ENCODE data around the gene SLC44A3. TPM values are rescaled to one million over a fixed set of nuclear protein-coding genes. Genes with fewer than 3 reads are reported as not detected.

Gene SLC44A3
- total RNA-seq, 1 experiment from 2014 or later, result 16.9 TPM

DNA sequence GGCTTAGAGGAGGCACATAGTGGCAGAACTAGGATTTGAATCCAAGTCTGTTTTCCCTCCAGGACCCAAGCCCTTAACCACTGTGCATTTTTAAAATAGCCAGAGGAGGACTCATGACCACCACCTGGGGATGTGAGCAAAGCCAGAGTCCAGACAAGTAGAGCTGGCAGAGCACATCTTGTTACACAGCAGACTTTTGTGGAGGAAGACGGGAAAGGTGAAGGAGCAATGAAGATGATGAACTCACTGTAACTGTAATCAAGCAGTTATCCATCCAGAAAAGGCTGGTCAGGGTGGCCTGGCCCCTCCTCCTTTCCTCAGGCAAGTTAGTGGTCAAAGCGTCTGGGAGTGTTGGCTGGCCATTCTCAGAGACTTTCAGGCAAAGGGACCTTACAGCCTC, 50.9 kb downstream of the SLC44A3 start:
- H3K27ac Mint-ChIP-seq (ENCODE audit: unreplicated experiment), result no peak overlapping the region
- H3K4me3 Mint-ChIP-seq (ENCODE audit: unreplicated experiment), result no peak overlapping the region
- no peaks in the 10 kb centered on the region for H3K27me3 Mint-ChIP-seq (ENCODE audit: insufficient read depth, unreplicated experiment)
- ChIA-PET CTCF (no interaction called here), POLR2A (no interaction called here)
- H3K4me1 Mint-ChIP-seq (ENCODE audit: low read depth, unreplicated experiment), result no peaks in the 10 kb centered on the region
- no peak for DNase-seq
- BruUV-seq (replicated peaks), result no TSS peak
- no peaks in the 10 kb centered on the region for H3K4me1 ChIP-seq
- no peaks in the 10 kb centered on the region for H3K9me3 Mint-ChIP-seq (ENCODE audit: unreplicated experiment)
- no peaks in the 10 kb centered on the region for H3K9me3 ChIP-seq
- H3K27me3 ChIP-seq (replicated peaks; ENCODE audit: control insufficient read depth, insufficient read depth, low read length), result no peaks in the 10 kb centered on the region
- H3K4me3 ChIP-seq (ENCODE audit: low read depth, low read length), result no peak overlapping the region
- H3K36me3 ChIP-seq (ENCODE audit: control insufficient read depth, insufficient read depth, low read length), result peaks cover 2% of the 10 kb centered on the region; the same call in 1 of the 2 replicates
- peaks cover 7% of the 10 kb centered on the region for H3K36me3 Mint-ChIP-seq (ENCODE audit: insufficient read depth, unreplicated experiment)
- intact Hi-C loops (cut with micrococcal nuclease; ENCODE audit: unreplicated experiment), result no loop called here
- no peak for TF ChIP-seq CTCF (IDR thresholded peaks at IDR 0.05; ENCODE audit: insufficient read depth in 1 of 2, low read depth in 1 of 2, low read length in 1 of 2, severe bottlenecking in 1 of 2, unreplicated experiment in 1 of 2)

GRCh38 chr1:94872771-94873495, 52.8 kb downstream of the SLC44A3 start:
- H3K4me1 ChIP-seq, result no peaks in the 10 kb centered on the region
- TF ChIP-seq CTCF (IDR thresholded peaks at IDR 0.05; ENCODE audit: insufficient read depth in 1 of 2, low read depth in 1 of 2, low read length in 1 of 2, severe bottlenecking in 1 of 2, unreplicated experiment in 1 of 2), result no peak
- ChIA-PET POLR2A (no interaction called here), CTCF (no interaction called here)
- Mint-ChIP-seq H3K27ac (ENCODE audit: unreplicated experiment) (no peak overlapping the region), H3K9me3 (ENCODE audit: unreplicated experiment) (no peaks in the 10 kb centered on the region), H3K36me3 (ENCODE audit: insufficient read depth, unreplicated experiment) (no peaks in the 10 kb centered on the region), H3K4me3 (ENCODE audit: unreplicated experiment) (no peak overlapping the region), H3K27me3 (ENCODE audit: insufficient read depth, unreplicated experiment) (no peaks in the 10 kb centered on the region), H3K4me1 (ENCODE audit: low read depth, unreplicated experiment) (no peaks in the 10 kb centered on the region)
- no peak for DNase-seq
- H3K27me3 ChIP-seq (replicated peaks; ENCODE audit: control insufficient read depth, insufficient read depth, low read length), result no peaks in the 10 kb centered on the region
- no peak overlapping the region for H3K4me3 ChIP-seq (ENCODE audit: low read depth, low read length)
- H3K36me3 ChIP-seq (ENCODE audit: control insufficient read depth, insufficient read depth, low read length), result peaks cover 2% of the 10 kb centered on the region; the same call in 1 of the 2 replicates
- no TSS peak for BruUV-seq (replicated peaks)
- no peaks in the 10 kb centered on the region for H3K9me3 ChIP-seq
- intact Hi-C loops (cut with micrococcal nuclease; ENCODE audit: unreplicated experiment), result no loop called here

- CTCF ChIA-PET, result no interaction called here
- H3K27ac Mint-ChIP-seq (ENCODE audit: unreplicated experiment), result no peak overlapping the region
- DNase-seq, result no peak
Measured at GRCh38 chr1:94873520-94874351, 53.6 kb downstream of the SLC44A3 start.

More at GRCh38 chr1:94873520-94874351, 53.6 kb downstream of the SLC44A3 start:
- POLR2A ChIA-PET, result no interaction called here
- Histone ChIP-seq H3K4me3 (ENCODE audit: low read depth, low read length) (no peak overlapping the region), H3K4me1 (no peaks in the 10 kb centered on the region), H3K36me3 (ENCODE audit: control insufficient read depth, insufficient read depth, low read length) (peaks cover 2% of the 10 kb centered on the region; the same call in 1 of the 2 replicates), H3K27me3 (replicated peaks; ENCODE audit: control insufficient read depth, insufficient read depth, low read length) (no peaks in the 10 kb centered on the region), H3K9me3 (no peaks in the 10 kb centered on the region)
- BruUV-seq (replicated peaks), result no TSS peak
- no peaks in the 10 kb centered on the region for H3K27me3 Mint-ChIP-seq (ENCODE audit: insufficient read depth, unreplicated experiment)
- no peak for TF ChIP-seq CTCF (IDR thresholded peaks at IDR 0.05; ENCODE audit: insufficient read depth in 1 of 2, low read depth in 1 of 2, low read length in 1 of 2, severe bottlenecking in 1 of 2, unreplicated experiment in 1 of 2)
- no peaks in the 10 kb centered on the region for H3K9me3 Mint-ChIP-seq (ENCODE audit: unreplicated experiment)
- H3K36me3 Mint-ChIP-seq (ENCODE audit: insufficient read depth, unreplicated experiment), result no peaks in the 10 kb centered on the region
- intact Hi-C loops (cut with micrococcal nuclease; ENCODE audit: unreplicated experiment), result no loop called here
- no peak overlapping the region for H3K4me3 Mint-ChIP-seq (ENCODE audit: unreplicated experiment)
- no peaks in the 10 kb centered on the region for H3K4me1 Mint-ChIP-seq (ENCODE audit: low read depth, unreplicated experiment)
